Vagina (tissue), 2 donors: ENCODE measurements around the gene TNFSF9.
"Not testable (repeated sequence)": the region's sequence is repeated elsewhere in the genome, so short reads cannot be mapped to it uniquely, and the experiment has no call there.

Source experiments
- CTCF ChIP-seq, 3 experiments: fragments of 450-650 bp in 2 of 3; fragments of 200-600 bp in 1 of 3; sonication (generic) in 1 of 3; IDR thresholded peaks; one replicate each; pipeline ENCODE4 v1.5.1; 2017 to 2019; ENCODE audit warnings: antibody characterized with exemption in 3 of 3, mild to moderate bottlenecking in 2 of 3, moderate library complexity in 2 of 3
- POLR2A ChIP-seq, 2 donors: fragments of 450-650 bp; IDR thresholded peaks; one replicate each; pipeline ENCODE4 v1.6.1; 2017; ENCODE audit warnings: antibody characterized with exemption in 2 of 2, mild to moderate bottlenecking in 2 of 2, moderate library complexity in 2 of 2
- POLR2AphosphoS5 ChIP-seq, 2 donors: sonication (generic); formaldehyde crosslinking; IDR thresholded peaks; one replicate each; pipeline ENCODE4 v1.9.0; 2017; ENCODE audit warnings: antibody characterized with exemption in 2 of 2, mild to moderate bottlenecking in 2 of 2, low read depth in 1 of 2; ENCODE audit not compliant: insufficient read depth in 1 of 2

DNA sequence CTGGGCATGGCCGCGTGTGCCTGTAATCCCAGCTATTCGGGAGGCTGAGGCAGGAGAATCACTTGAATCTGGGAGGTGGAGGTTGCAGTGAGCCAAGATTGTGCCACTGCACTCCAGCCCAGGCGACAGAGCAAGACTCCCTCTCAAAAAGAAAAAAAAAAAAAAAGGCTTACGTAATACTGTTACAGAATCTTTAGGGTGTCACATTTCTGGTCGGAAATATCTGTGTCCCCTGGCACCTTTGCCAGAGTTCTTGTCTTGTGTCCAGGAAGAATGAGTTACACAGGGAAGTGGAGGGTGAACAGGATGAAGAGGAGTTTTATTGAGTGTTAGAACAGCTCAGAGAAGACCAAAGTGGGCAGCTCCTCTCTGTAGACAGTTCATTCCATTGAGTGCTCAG is 19.9 kb downstream of the TNFSF9 start:
- not testable (repeated sequence) for TF ChIP-seq CTCF (IDR thresholded peaks at IDR 0.05); POLR2A (IDR thresholded peaks at IDR 0.05); POLR2AphosphoS5 (IDR thresholded peaks at IDR 0.05; ENCODE audit: insufficient read depth in 1 of 2, low read depth in 1 of 2)
